ENCODE data around the gene SIGLEC14. TPM values are rescaled to one million over a fixed set of nuclear protein-coding genes. Genes with fewer than 3 reads are reported as not detected.
"Not testable (repeated sequence)": the region's sequence is repeated elsewhere in the genome, so short reads cannot be mapped to it uniquely, and the experiment has no call there.

The SIGLEC14 gene
- total RNA-seq, 4 donors from 2014 or later, result 0.95 to 12.4 TPM; not detected in 2

DNA sequence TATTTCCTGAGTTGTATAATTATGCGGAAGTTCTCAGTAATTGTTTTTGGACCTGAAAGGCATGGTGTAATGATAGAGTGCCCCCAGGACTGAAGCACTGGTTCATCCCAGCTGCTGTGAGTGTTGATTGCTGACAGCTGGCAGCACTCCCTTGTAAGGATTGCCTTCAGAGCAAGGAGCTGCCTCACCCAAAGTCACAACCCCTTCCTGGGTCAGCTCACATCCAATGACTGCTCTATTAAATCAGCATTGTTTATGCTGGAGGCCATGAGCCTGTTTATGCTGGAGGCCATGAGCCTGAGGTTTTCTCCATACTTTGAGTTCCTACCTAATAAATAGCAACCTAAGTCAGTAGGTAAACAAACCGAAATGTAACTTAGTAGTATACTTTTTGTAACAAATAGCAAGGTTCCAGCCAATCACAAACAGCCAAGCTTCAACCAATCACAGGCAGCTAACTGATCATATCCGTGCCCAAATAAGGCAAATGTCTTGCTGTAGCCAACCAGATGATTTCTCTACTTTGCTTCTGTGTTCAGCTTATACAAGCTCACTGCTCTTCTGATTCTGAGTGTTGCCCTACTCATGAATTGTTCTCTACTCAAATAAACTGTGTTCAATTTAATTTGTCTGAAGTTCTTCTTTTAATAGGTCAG, 34.8 kb upstream of the SIGLEC14 start:
- Histone ChIP-seq H3K27me3 (no peaks in the 10 kb centered on the region), H3K36me3 (no peaks in the 10 kb centered on the region), H3K4me1 (no peaks in the 10 kb centered on the region), H3K27ac (no peak overlapping the region), H3K9me3 (no peaks in the 10 kb centered on the region), H3K4me3 (no peak overlapping the region)
- no peak for TF ChIP-seq POLR2A (IDR thresholded peaks at IDR 0.05)
- TF ChIP-seq, protein P1, sequence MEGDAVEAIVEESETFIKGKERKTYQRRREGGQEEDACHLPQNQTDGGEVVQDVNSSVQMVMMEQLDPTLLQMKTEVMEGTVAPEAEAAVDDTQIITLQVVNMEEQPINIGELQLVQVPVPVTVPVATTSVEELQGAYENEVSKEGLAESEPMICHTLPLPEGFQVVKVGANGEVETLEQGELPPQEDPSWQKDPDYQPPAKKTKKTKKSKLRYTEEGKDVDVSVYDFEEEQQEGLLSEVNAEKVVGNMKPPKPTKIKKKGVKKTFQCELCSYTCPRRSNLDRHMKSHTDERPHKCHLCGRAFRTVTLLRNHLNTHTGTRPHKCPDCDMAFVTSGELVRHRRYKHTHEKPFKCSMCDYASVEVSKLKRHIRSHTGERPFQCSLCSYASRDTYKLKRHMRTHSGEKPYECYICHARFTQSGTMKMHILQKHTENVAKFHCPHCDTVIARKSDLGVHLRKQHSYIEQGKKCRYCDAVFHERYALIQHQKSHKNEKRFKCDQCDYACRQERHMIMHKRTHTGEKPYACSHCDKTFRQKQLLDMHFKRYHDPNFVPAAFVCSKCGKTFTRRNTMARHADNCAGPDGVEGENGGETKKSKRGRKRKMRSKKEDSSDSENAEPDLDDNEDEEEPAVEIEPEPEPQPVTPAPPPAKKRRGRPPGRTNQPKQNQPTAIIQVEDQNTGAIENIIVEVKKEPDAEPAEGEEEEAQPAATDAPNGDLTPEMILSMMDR (IDR thresholded peaks at IDR 0.05), result no peak
- DNase-seq, result no peak

DNA sequence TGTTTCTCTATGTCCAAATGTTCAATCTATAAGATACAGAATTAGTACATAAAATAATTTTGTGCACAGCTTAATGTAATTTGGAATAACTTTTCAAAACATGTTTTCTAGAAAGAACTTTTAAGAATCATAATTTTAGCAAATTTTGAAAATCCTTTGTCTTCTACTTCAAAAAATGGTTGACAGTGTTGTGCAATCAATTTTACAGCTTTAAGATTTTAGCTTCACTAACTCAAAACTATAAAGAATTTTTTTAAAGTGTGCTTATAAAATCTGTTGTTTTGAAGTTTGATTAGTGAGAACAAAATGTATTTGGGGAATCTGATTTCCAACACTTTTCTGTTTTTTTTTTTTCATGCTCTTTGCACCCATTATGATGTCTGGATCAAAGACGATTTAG, 33.8 kb upstream of the SIGLEC14 start:
- H3K4me1 ChIP-seq, result no peaks in the 10 kb centered on the region
- DNase-seq, result no peak
- no peak overlapping the region for H3K4me3 ChIP-seq
- no peaks in the 10 kb centered on the region for H3K27me3 ChIP-seq
- no peaks in the 10 kb centered on the region for H3K9me3 ChIP-seq
- TF ChIP-seq, protein P1 (IDR thresholded peaks at IDR 0.05), result no peak
- H3K27ac ChIP-seq, result no peak overlapping the region
- H3K36me3 ChIP-seq, result no peaks in the 10 kb centered on the region

DNA sequence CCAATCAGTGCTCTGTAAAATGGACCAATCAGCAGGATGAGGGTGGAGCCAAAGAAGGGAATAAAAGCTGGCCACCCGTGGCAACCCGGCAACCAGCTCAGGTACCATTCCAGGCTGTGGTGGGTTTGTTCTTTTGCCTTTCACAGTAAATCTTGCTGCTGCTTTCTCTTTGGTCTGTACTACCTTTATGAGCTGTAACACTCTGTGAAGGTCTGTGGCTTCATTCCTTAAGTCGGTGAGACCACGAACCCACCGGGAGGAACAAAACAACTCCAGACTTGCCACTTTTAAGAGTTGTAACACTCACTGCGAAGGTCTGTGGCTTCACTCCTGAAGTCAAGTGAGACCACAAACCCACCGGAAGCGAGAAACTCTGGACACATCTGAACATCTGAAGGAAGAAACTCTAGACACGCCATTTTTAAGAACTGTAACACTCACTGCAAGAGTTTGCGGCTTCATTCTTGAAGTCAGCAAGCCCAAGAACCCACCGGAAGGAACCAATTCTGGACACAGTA, 30.0 kb upstream of the SIGLEC14 start:
- TF ChIP-seq, protein P1 (IDR thresholded peaks at IDR 0.05), result no peak
- TF ChIP-seq POLR2A (IDR thresholded peaks at IDR 0.05), result no peak
- Histone ChIP-seq H3K27ac (no peak overlapping the region), H3K9me3 (no peaks in the 10 kb centered on the region), H3K27me3 (no peaks in the 10 kb centered on the region), H3K4me3 (no peak overlapping the region), H3K4me1 (no peaks in the 10 kb centered on the region), H3K36me3 (no peaks in the 10 kb centered on the region)
- no peak for DNase-seq

DNA sequence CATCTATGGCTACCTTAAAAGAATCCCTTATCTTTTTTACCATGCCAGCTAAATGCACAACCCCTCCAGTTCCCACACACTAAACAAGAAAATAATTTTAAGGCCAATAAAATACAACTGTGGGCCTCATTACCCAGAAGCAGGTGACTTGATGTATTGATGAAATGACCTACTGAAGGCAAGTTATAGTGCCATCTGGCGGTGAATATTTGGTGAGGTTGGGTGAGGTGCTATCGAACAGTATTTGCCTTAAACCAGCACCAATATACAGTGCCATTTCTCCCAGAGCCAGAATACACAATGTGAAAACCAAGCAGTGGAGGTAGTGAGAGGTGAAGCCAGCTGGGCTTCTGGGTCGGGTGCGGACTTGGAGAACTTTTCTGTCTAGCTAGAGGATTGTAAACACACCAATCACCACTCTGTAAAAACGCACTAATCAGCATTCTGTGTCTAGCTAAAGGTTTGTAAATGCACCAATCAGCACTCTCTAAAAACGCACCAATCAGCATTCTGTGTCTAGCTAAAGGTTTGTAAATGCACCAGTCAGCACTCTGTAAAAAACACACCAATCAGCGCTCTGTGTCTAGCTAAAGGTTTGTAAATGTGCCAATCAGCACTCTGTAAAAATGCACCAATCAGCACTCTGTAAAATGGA, 29.4 kb upstream of the SIGLEC14 start:
- TF ChIP-seq, protein P1 (IDR thresholded peaks at IDR 0.05), result peak in 2 of 6 experiments; percentile 3 to 39
- peak in 1 of 3 donors; percentile 64 for DNase-seq

DNA sequence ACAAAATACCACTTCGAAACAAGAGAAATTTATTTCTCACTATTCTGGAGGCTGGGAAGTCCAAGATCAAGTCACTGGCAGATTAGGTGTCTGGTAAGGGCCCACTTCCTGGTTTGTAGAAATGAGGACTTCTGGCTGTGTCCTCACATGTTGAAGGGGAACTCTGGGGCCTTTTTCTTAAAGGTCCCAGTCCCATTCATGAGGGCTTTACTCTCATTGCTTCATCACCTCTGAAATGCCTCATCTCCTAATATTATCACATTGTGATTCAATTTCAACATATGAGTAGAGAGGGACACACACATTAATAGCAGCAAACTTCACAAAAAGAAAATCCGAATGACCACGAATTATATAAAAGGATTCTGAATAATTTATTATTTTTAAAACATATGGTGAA, 21.6 kb upstream of the SIGLEC14 start:
- TF ChIP-seq, protein P1 (IDR thresholded peaks at IDR 0.05), result no peak
- no peak for TF ChIP-seq POLR2A (IDR thresholded peaks at IDR 0.05)
- DNase-seq, result no peak

More for the DNA sequence above, 29.4 kb upstream of the SIGLEC14 start:
- H3K36me3 ChIP-seq, H3K9me3 ChIP-seq, H3K4me3 ChIP-seq, H3K4me1 ChIP-seq, H3K27ac ChIP-seq, H3K27me3 ChIP-seq: not testable (repeated sequence)

More for the DNA sequence above, 21.6 kb upstream of the SIGLEC14 start:
- Histone ChIP-seq H3K9me3 (no peaks in the 10 kb centered on the region), H3K4me1 (no peaks in the 10 kb centered on the region), H3K27ac (no peak overlapping the region), H3K27me3 (no peaks in the 10 kb centered on the region), H3K36me3 (no peaks in the 10 kb centered on the region), H3K4me3 (no peak overlapping the region)
